Ascending aorta (tissue), 2 donors: Measurements from ENCODE around the gene DUSP7. TPM values are rescaled to one million over a fixed set of nuclear protein-coding genes. Genes with fewer than 3 reads are reported as not detected.

Source experiments
- DNase-seq, 2 donors: peaks; one replicate each; pipeline ENCODE4 v3.0.0-alpha.2; 2019; ENCODE audit warnings: low spot score in 2 of 2
- H3K27ac ChIP-seq, 2 donors: fragments of 200-600 bp; sonication (generic); one replicate each; pipeline ENCODE4 v1.5.1; 2016 to 2017; ENCODE audit warnings: mild to moderate bottlenecking in 1 of 2
- H3K27me3 ChIP-seq: fragments of 200-600 bp; sonication (generic); one replicate; pipeline ENCODE4 v1.5.1; 2017
- H3K36me3 ChIP-seq, 2 donors: fragments of 200-600 bp; sonication (generic); one replicate each; pipeline ENCODE4 v1.5.1; 2016
- H3K4me1 ChIP-seq, 2 donors: fragments of 200-600 bp; sonication (generic); one replicate each; pipeline ENCODE4 v1.5.1; 2016 to 2017; ENCODE audit warnings: mild to moderate bottlenecking in 1 of 2
- H3K4me3 ChIP-seq, 2 donors: fragments of 200-600 bp; sonication (generic); one replicate each; pipeline ENCODE4 v1.5.1; 2016 to 2017; ENCODE audit warnings: mild to moderate bottlenecking in 1 of 2
- H3K9me3 ChIP-seq, 2 donors: fragments of 200-600 bp; sonication (generic); one replicate each; pipeline ENCODE4 v1.5.1; 2016
- CTCF ChIP-seq, 3 experiments: fragments of 200-600 bp in 2 of 3; fragments of 450-650 bp in 1 of 3; sonication (generic) in 2 of 3; IDR thresholded peaks; one replicate each; pipeline ENCODE4 v1.5.1; 2016 to 2019; ENCODE audit warnings: antibody characterized with exemption in 3 of 3, mild to moderate bottlenecking in 1 of 3, moderate library complexity in 1 of 3
- intact Hi-C: fragments of 100-400 bp; cut with DNase I; formaldehyde crosslinking; loops from one replicate; pipeline ENCODE4 v1.15.1; 2023
- total RNA-seq: library from RNA; depleted of rRNA; stranded (reverse); fragments of >200 nt; gene quantifications from one replicate; pipeline ENCODE4 v1.1.0, GENCODE V29; 2016

The DUSP7 gene
- total RNA-seq, 1 donor from 2014 or later: 76.5 TPM

DNA sequence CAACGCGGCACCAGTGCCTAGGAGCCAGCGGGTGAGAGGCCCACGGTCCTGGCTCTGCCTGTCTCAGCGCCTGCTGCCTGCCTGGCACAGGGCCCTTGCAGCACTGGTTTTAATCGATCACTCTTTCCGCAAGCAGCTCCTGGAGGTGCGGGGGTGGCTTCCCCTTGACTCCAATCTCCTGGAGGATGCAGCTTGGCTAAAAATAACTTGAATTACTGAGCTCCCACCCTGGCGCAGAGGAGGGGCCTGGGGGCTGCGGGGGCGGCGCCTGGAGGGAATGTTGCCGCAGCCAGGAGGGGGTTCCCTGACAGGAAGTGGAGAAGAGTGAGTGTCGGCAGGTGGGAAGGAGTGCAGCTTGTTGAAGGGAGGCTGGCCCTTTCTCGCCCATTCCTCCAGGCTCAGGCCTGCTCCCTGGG is 50.8 kb downstream of the DUSP7 start:
- H3K27ac ChIP-seq: peak overlapping the region in 1 of 2 donors; percentile 54
- DNase-seq: no peak
- intact Hi-C loops: no loop called here
- H3K9me3 ChIP-seq: no peaks in the 10 kb centered on the region
- H3K4me3 ChIP-seq: peak overlapping the region in 1 of 2 donors; percentile 19
- no peaks in the 10 kb centered on the region for H3K27me3 ChIP-seq
- peaks cover 0 to 20% of the 10 kb centered on the region in 2 donors for H3K4me1 ChIP-seq
- H3K36me3 ChIP-seq: no peaks in the 10 kb centered on the region
- no peak for TF ChIP-seq CTCF (IDR thresholded peaks at IDR 0.05)

DNA sequence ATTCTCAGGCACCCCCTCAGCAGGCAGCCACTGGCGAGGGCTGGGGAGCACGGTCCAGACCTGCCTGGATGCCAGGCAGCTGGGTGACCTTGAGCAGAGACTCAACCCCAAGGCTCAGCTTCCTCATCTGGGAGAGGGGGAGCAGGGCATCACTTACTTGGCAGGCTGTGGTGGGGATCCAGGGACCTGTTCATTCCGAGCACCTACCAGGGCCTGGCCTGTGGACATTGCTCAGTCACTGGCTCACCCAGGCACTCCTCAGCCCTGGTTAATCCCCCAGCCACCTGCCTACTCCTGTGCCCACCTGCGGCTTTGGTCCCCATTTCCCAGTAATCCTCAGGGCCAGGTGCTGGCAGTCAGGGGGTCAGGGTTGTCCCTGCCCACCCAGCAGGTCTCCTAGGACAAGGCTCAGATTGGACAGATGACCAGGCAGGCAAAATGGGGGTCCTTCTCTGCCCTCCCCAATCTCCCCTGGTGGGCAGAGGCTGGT is 51.4 kb downstream of the DUSP7 start:
- no peak for DNase-seq
- no peak for TF ChIP-seq CTCF (IDR thresholded peaks at IDR 0.05)
- Histone ChIP-seq H3K27ac (peak overlapping the region in 1 of 2 donors; percentile 54), H3K9me3 (no peaks in the 10 kb centered on the region), H3K27me3 (no peaks in the 10 kb centered on the region), H3K36me3 (no peaks in the 10 kb centered on the region), H3K4me1 (peaks cover 0 to 20% of the 10 kb centered on the region in 2 donors), H3K4me3 (peak overlapping the region in 1 of 2 donors; percentile 19)
- intact Hi-C loops: loop anchor here (1.0 to 5.0 kb wide), 2 partner anchors 48 to 332 kb away; no protein-coding TSS in a partner anchor

DNA sequence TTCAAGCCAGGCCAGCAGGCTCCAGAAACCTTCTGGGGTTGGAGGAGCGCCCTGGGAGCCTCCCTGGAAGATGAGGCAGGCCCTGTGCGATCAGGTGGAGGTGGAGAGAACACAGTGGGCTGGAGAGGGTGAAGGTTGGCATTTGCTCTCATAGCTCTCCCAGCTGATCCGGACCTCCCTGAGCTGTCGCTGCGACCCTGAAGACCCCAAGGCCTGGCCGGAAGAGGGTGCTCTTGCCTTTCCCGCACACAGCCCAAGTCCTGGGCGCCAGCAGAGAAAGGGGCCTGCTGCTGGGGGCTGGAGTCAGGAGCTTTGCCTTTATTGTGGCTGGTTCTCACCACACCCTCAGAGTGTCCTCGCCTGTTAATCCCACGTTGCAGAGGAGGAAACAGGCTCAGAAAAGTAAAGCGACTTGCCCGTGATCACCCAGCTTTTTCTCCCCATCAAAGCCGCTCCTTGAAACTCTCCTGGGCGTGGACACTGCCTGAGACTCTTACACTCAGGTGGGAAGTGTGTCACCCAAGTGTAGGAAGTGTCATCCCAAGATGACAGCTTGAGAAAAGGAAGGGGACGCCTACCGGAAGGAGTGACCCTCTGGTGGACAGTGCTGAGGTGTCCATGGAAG is 52.1 kb downstream of the DUSP7 start:
- no peaks in the 10 kb centered on the region for H3K27me3 ChIP-seq
- H3K36me3 ChIP-seq: no peaks in the 10 kb centered on the region
- H3K4me3 ChIP-seq: no peak overlapping the region
- H3K4me1 ChIP-seq: peaks cover 0 to 20% of the 10 kb centered on the region in 2 donors
- no peak overlapping the region for H3K27ac ChIP-seq
- intact Hi-C loops: loop anchor here (1.0 to 5.0 kb wide), 2 partner anchors 49 to 333 kb away; no protein-coding TSS in a partner anchor
- peak; percentile 44 to 62 (median 53) for TF ChIP-seq CTCF (IDR thresholded peaks at IDR 0.05)
- H3K9me3 ChIP-seq: no peaks in the 10 kb centered on the region
- no peak for DNase-seq

DNA sequence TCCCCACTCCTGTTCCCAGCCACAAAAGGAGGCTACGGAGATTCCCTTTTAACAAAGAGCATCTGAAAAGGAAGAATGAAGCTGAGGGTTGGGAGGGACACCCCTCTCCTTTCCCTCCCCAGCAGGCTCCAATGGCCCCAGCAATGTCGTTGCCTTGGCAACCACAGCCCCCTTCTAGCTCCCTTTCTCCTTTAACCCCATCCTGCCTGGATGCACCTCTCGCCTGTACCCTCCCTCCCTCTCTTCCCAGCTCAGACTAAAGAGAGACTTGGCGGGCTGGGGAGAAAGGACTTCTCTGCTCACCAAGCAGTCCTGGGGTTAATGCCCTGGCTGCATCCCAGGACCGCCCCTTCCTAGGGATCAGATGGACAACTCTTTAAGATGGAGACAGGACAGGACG is 53.6 kb downstream of the DUSP7 start:
- intact Hi-C loops: loop anchor here (5.0 kb wide), 1 partner anchor 335 kb away; no protein-coding TSS in a partner anchor
- Histone ChIP-seq H3K27me3 (no peaks in the 10 kb centered on the region), H3K9me3 (no peaks in the 10 kb centered on the region)

GRCh38 chr3:52001443-52001974 is 54.9 kb downstream of the DUSP7 start:
- peak; percentile 91 to 98 (median 97) for TF ChIP-seq CTCF (IDR thresholded peaks at IDR 0.05)
- no peak overlapping the region for H3K27ac ChIP-seq
- DNase-seq: peak in 1 of 2 donors; percentile 87
- no peaks in the 10 kb centered on the region for H3K36me3 ChIP-seq
- intact Hi-C loops: loop anchor here (1.0 to 5.0 kb wide), 3 partner anchors 122 to 336 kb away; no protein-coding TSS in a partner anchor
- H3K27me3 ChIP-seq: no peaks in the 10 kb centered on the region
- no peak overlapping the region for H3K4me3 ChIP-seq
- H3K4me1 ChIP-seq: peaks cover 0 to 19% of the 10 kb centered on the region in 2 donors
- no peaks in the 10 kb centered on the region for H3K9me3 ChIP-seq

More for the DNA sequence above, 53.6 kb downstream of the DUSP7 start:
- no peak overlapping the region for H3K27ac ChIP-seq
- H3K4me3 ChIP-seq: no peak overlapping the region
- no peak for DNase-seq
- H3K4me1 ChIP-seq: peaks cover 0 to 20% of the 10 kb centered on the region in 2 donors
- TF ChIP-seq CTCF (IDR thresholded peaks at IDR 0.05): no peak
- no peaks in the 10 kb centered on the region for H3K36me3 ChIP-seq
